ENCODE results near the gene ADCY10. TPM values are rescaled to one million over a fixed set of nuclear protein-coding genes. Genes with fewer than 3 reads are reported as not detected.

The ADCY10 gene
- total and polyA plus RNA-seq, 2 of the 8 experiments (the other 6 are each of a cell fraction or from before 2014, with no cell fraction given): 0.02 TPM; not detected in 1

DNA sequence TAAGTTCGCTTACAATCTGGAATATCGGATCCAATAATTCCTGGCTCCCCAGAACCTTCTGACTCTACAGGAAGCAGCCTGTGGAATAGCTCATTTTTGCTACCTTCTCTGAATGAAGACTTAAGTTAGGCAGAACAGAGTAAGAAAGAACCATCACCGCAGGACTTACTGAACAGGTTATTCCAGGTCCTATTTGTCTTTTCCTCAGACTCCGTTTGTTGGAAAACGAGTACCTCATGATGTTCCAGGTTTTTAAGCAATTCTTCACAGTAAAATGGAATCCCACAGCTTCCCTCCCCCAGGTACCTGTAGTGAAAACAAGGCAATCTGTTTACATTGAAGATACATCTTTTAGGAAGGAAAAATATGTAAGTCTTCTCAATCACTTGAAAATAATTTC is 59.8 kb downstream of the ADCY10 start:
- H3K14ac ChIP-seq (ENCODE audit: insufficient read length): no peak overlapping the region
- H3K9me3 ChIP-seq (ENCODE audit: insufficient read depth in 2 of 2, low read depth in 1 of 2, low read length in 1 of 2): no peaks in the 10 kb centered on the region
- peaks cover 2% of the 10 kb centered on the region; the same call in 1 of the 2 replicates for H3K23me2 ChIP-seq (ENCODE audit: low read depth, low read length)
- no peak overlapping the region for H3K4me3 ChIP-seq (ENCODE audit: extremely low read depth in 1 of 4, insufficient read depth in 2 of 4, low read depth in 3 of 4, low read length in 4 of 4)
- ChIA-PET CTCF (ENCODE audit: partially characterized antibody) (interaction anchor here (1.0 kb wide), 1 partner anchor 14 kb away, joined by 4 read pairs; no protein-coding TSS in a partner anchor), POLR2A (ENCODE audit: partially characterized antibody) (interaction anchor here (0.5 to 0.6 kb wide), 2 partner anchors 14 to 138 kb away, joined by 3 read pairs; no protein-coding TSS in a partner anchor)
- no peaks in the 10 kb centered on the region for H3K36me3 ChIP-seq (ENCODE audit: control insufficient read depth in 2 of 4, insufficient read depth in 4 of 4, low read length in 3 of 4)
- peaks cover 0 to 9% (median 5%) of the 10 kb centered on the region in 4 experiments; a peak in 2 of 7 replicates for H3K4me1 ChIP-seq (replicated peaks in 1 of 4; ENCODE audit: control insufficient read depth in 3 of 4, insufficient read depth in 4 of 4, low read length in 3 of 4)
- H4K20me1 ChIP-seq (replicated peaks in 1 of 2; ENCODE audit: control insufficient read depth in 1 of 2, insufficient read depth in 2 of 2, low read length in 2 of 2): no peaks in the 10 kb centered on the region
- H3K4me2 ChIP-seq (ENCODE audit: insufficient read depth in 1 of 2, low read depth in 2 of 2, low read length in 2 of 2): no peak overlapping the region
- no peaks in the 10 kb centered on the region for H3K27me3 ChIP-seq (replicated peaks in 1 of 4; ENCODE audit: control insufficient read depth in 3 of 4, extremely low read depth in 1 of 4, insufficient read depth in 3 of 4, low read length in 3 of 4)
- H2AK5ac ChIP-seq (ENCODE audit: low read depth, low read length): no peak overlapping the region
- H2BK15ac ChIP-seq (ENCODE audit: low read length): no peak overlapping the region
- no peak overlapping the region for H2BK12ac ChIP-seq (ENCODE audit: low read depth, low read length)
- H2AFZ ChIP-seq (ENCODE audit: low read length): no peak overlapping the region
- H3K56ac ChIP-seq (replicated peaks; ENCODE audit: insufficient read length, low read depth, low read length): no peak overlapping the region
- no peaks in the 10 kb centered on the region for H3K79me2 ChIP-seq (ENCODE audit: control insufficient read depth in 1 of 2, insufficient read depth in 2 of 2, low read length in 2 of 2)
- no peak overlapping the region for H4K8ac ChIP-seq (ENCODE audit: extremely low read depth, insufficient read depth, low read length)
- H2BK20ac ChIP-seq (ENCODE audit: low read length): no peak overlapping the region
- no peak overlapping the region for H4K91ac ChIP-seq (replicated peaks; ENCODE audit: insufficient read length, low read length)
- no peak overlapping the region for H3K18ac ChIP-seq (ENCODE audit: extremely low read depth, low read length)
- no peak overlapping the region for H3K23ac ChIP-seq (ENCODE audit: insufficient read length)
- H3K79me1 ChIP-seq (ENCODE audit: low read depth, low read length): no peaks in the 10 kb centered on the region
- no peak overlapping the region for H4K5ac ChIP-seq (ENCODE audit: insufficient read length, low read depth, low read length)
- WGBS, 2 experiments (ENCODE audit: extremely low coverage in 1 of 2, insufficient coverage in 1 of 2, insufficient read length in 1 of 2, insufficient replicate concordance in 2 of 2, low coverage in 1 of 2, low lambda C conversion rate in 2 of 2, missing lambda C conversion rate in 1 of 2): 93% methylated on average over 5 of the region's 5 CpGs; no CpG with 5 or more reads in 1 of the 2 experiments
- no peak overlapping the region for H3K4ac ChIP-seq (replicated peaks; ENCODE audit: insufficient read length, low read depth, low read length)
- FAIRE-seq (no peak), DNase-seq (ENCODE audit: low read depth in 1 of 2, low spot score in 2 of 2) (no peak)
- no peak overlapping the region for H3K9ac ChIP-seq (replicated peaks in 1 of 4; ENCODE audit: extremely low read depth in 1 of 4, low read depth in 3 of 4, low read length in 3 of 4)
- H3K27ac ChIP-seq (ENCODE audit: low read depth, low read length): no peak overlapping the region
- no peak overlapping the region for H2BK5ac ChIP-seq (ENCODE audit: low read depth, low read length)
- H2BK120ac ChIP-seq (replicated peaks; ENCODE audit: low read depth, low read length): no peak overlapping the region
- TF ChIP-seq GTF2F1 (IDR thresholded peaks at IDR 0.05; ENCODE audit: borderline replicate concordance, low read depth, low read length) (no peak), EP300 (IDR thresholded peaks at IDR 0.05; ENCODE audit: borderline replicate concordance in 1 of 2, low read depth in 2 of 2, low read length in 2 of 2) (no peak), BCL11A (IDR thresholded peaks at IDR 0.05; ENCODE audit: low read depth in 2 of 2, low read length in 2 of 2) (no peak), SIX5 (IDR thresholded peaks at IDR 0.05; ENCODE audit: low read depth, low read length) (no peak), CHD1 (IDR thresholded peaks at IDR 0.05; ENCODE audit: low read depth, low read length) (no peak), SRF (IDR thresholded peaks at IDR 0.05; ENCODE audit: low read depth, low read length) (no peak), POU5F1 (IDR thresholded peaks at IDR 0.05; ENCODE audit: low read depth, low read length) (no peak), SIN3A (conservative IDR thresholded peaks at IDR 0.05 in 1 of 2, IDR thresholded peaks at IDR 0.05 in 1 of 2; ENCODE audit: low read depth in 1 of 2, low read length in 2 of 2) (no peak), POLR2A (IDR thresholded peaks at IDR 0.05; ENCODE audit: control extremely low read depth in 1 of 2, low read depth in 2 of 2, low read length in 2 of 2) (no peak)
- TF ChIP-seq, protein P1, sequence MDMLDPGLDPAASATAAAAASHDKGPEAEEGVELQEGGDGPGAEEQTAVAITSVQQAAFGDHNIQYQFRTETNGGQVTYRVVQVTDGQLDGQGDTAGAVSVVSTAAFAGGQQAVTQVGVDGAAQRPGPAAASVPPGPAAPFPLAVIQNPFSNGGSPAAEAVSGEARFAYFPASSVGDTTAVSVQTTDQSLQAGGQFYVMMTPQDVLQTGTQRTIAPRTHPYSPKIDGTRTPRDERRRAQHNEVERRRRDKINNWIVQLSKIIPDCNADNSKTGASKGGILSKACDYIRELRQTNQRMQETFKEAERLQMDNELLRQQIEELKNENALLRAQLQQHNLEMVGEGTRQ (IDR thresholded peaks at IDR 0.05; ENCODE audit: low read length): no peak
- TF ChIP-seq, protein P2, sequence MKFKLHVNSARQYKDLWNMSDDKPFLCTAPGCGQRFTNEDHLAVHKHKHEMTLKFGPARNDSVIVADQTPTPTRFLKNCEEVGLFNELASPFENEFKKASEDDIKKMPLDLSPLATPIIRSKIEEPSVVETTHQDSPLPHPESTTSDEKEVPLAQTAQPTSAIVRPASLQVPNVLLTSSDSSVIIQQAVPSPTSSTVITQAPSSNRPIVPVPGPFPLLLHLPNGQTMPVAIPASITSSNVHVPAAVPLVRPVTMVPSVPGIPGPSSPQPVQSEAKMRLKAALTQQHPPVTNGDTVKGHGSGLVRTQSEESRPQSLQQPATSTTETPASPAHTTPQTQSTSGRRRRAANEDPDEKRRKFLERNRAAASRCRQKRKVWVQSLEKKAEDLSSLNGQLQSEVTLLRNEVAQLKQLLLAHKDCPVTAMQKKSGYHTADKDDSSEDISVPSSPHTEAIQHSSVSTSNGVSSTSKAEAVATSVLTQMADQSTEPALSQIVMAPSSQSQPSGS (IDR thresholded peaks at IDR 0.05; ENCODE audit: low read length): no peak
